ENCODE data around the gene DERA. TPM values are rescaled to one million over a fixed set of nuclear protein-coding genes. Genes with fewer than 3 reads are reported as not detected.

The DERA gene
- 60.4 and 71.9 TPM in 2 replicates for total RNA-seq

DNA sequence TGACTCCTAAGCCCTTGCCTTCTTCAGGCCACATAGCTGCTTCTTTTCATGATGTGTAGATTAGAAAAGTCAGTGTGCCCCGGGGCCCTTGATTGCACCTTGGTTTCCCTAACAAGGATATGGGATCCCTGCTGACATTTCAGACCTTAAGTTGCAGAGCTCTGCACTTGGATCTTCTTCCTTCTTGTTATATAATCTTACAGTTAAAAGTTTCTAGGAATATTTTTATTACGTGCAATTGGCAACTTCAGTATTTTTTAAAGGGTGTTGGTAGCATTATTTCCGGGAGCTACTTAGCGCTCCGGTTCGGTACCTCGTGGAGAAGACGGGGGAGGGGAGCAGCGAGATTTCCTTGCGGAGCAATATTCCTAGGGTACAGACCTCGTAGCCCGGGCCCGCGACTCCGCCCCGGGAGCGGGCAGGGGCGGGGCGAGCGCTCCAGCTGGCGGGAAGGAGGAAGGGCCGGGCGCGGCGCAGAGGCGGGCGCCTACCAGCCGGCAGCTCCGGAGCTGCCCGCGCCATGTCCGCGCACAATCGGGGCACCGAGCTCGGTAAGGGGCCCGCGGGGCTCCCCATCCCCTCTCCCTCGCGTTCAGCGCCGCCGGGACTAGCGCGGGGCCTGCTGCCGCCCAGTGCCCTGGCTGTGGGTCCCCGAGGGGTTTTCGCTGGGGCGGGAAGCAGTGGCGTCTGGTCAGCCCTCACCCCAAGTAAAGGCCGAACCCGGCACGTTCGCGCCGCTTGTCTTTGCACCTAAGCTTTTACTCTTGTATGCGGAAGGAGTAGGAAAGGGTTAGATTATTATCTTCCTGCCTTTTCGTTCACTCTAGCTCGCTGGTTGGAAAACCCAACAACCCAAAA, at the start of gene DERA:
Gene DERA (plus strand): TSS at position 469 of the 858 bp plus-strand sequence. CDS start 52 bp downstream, at position 521.

DNA sequence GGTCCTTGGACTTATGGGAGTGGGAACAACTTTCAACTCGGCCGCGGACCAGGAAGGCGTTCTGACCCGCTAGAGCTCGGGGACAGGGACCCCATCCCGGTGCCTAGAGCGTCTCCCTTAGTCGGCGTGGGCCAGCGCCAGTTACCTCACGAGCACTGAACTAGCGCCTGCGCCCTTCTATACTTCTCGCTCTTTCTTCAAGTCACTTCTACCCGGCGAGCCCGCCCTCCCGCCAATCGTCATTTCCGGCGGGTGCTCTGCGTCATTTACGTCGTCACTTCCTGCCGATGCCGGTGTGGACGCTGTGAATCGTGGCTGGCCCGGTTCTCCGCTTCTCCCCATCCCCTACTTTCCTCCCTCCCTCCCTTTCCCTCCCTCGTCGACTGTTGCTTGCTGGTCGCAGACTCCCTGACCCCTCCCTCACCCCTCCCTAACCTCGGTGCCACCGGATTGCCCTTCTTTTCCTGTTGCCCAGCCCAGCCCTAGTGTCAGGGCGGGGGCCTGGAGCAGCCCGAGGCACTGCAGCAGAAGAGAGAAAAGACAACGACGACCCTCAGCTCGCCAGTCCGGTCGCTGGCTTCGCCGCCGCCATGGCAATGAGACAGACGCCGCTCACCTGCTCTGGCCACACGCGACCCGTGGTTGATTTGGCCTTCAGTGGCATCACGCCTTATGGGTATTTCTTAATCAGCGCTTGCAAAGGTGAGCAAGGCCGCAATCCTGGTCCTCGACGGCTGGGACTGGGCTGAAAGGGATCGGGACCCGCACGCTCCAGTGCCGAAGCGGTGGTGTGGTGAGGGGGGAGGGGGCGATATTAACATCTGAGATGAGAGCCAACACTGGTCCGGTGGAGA, 28.8 kb upstream of the DERA start, which contains the start of gene STRAP:
Gene STRAP (plus strand): TSS at position 270 of the 854 bp plus-strand sequence. CDS start 321 bp downstream, at position 591.

Other genes starting within 250 kb of the DERA start
- gene EPS8, start 121.9 kb upstream of the DERA start, total RNA-seq = 34.3 and 38.2 TPM in 2 replicates
- 96.4 and 112 TPM in 2 replicates for gene STRAP, start 28.9 kb upstream of the DERA start, total RNA-seq